ENCODE results near the gene ADAMTS9. TPM values are rescaled to one million over a fixed set of nuclear protein-coding genes. Genes with fewer than 3 reads are reported as not detected.

ADAMTS9 gene
- total and polyA plus RNA-seq, 2 of the 13 experiments (the other 11 are each of a cell fraction or from before 2014, with no cell fraction given) = 0.02 to 0.09 TPM

GRCh38 chr3:64539451-64540196, 148.2 kb downstream of the ADAMTS9 start:
- no peak for FAIRE-seq
- H3K4me1 ChIP-seq (ENCODE audit: insufficient read depth, low read length) = no peaks in the 10 kb centered on the region

DNA sequence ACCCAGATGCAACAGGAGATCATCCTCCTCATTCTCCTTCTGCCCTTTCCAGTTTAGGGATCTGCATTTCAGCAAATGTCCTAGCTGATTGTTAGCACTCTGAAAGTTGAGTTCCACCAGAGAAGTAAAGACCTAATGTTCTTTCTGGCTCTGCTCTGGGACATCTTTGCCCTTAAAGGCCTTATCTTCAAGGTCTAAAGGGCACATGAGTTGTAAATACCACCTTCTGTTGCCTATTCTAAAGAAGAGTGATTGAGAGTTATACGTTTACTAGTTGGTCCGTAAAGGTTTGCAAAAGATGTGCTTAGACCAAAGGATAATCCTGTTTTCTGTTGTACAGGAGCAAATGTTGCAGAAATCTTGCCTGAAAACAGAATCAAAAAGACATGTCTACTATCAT, 151.6 kb downstream of the ADAMTS9 start:
- no peak overlapping the region for H3K9ac ChIP-seq (ENCODE audit: insufficient read depth, low read depth, low read length)
- no peak overlapping the region for H3K27ac ChIP-seq (ENCODE audit: extremely low read length, insufficient read depth, low read length)
- no peak overlapping the region for H3K4me2 ChIP-seq (ENCODE audit: low read depth, low read length)
- H2AFZ ChIP-seq (ENCODE audit: low read length) = no peak overlapping the region
- H4K20me1 ChIP-seq (ENCODE audit: insufficient read depth, low read length) = 0 out of 2 replicates have a peak, but pooled peaks cover 3% of the 10 kb centered on the region
- DNase-seq (ENCODE audit: low spot score) = no peak
- no peak overlapping the region for H3K4me3 ChIP-seq (replicated peaks in 1 of 3; ENCODE audit: insufficient read depth in 1 of 3, low read depth in 2 of 3, low read length in 3 of 3)
- no peak for ATAC-seq
- CTCF ChIA-PET (ENCODE audit: low intra/inter-chr PET ratio, low total read pairs) = no interaction called here
- H3K79me2 ChIP-seq (ENCODE audit: insufficient read depth, low read length) = no peaks in the 10 kb centered on the region
- POLR2A ChIA-PET = no interaction called here
- 7% methylated on average over 2 of the region's 2 CpGs for WGBS (ENCODE audit: low lambda C conversion rate)
- H3K4me1 ChIP-seq (ENCODE audit: insufficient read depth, low read length) = 0 out of 2 replicates have a peak, but pooled peaks cover 6% of the 10 kb centered on the region
- H3K27me3 ChIP-seq (ENCODE audit: control insufficient read depth in 1 of 2, insufficient read depth in 2 of 2, low read length in 2 of 2) = no peaks in the 10 kb centered on the region; a peak in 2 of 5 replicates
- BruUV-seq (replicated peaks) = no TSS peak
- intact Hi-C loops (cut with micrococcal nuclease; ENCODE audit: unreplicated experiment) = no loop called here
- no peaks in the 10 kb centered on the region for H3K36me3 ChIP-seq (replicated peaks in 1 of 2; ENCODE audit: control insufficient read depth in 1 of 2, insufficient read depth in 2 of 2, low read length in 2 of 2)
- FAIRE-seq = no peak
- in situ Hi-C loops (cut with HindIII; ENCODE audit: extremely low pct_ligation_motif_present, low pct_unique_long_range_greater_than_20kb) = loop anchor here (25.0 kb wide), 1 partner anchor 876 kb away; no protein-coding TSS in a partner anchor
- no peaks in the 10 kb centered on the region for H3K9me3 ChIP-seq (ENCODE audit: low read length)
- TF ChIP-seq, protein P1, sequence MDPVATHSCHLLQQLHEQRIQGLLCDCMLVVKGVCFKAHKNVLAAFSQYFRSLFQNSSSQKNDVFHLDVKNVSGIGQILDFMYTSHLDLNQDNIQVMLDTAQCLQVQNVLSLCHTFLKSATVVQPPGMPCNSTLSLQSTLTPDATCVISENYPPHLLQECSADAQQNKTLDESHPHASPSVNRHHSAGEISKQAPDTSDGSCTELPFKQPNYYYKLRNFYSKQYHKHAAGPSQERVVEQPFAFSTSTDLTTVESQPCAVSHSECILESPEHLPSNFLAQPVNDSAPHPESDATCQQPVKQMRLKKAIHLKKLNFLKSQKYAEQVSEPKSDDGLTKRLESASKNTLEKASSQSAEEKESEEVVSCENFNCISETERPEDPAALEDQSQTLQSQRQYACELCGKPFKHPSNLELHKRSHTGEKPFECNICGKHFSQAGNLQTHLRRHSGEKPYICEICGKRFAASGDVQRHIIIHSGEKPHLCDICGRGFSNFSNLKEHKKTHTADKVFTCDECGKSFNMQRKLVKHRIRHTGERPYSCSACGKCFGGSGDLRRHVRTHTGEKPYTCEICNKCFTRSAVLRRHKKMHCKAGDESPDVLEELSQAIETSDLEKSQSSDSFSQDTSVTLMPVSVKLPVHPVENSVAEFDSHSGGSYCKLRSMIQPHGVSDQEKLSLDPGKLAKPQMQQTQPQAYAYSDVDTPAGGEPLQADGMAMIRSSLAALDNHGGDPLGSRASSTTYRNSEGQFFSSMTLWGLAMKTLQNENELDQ (CRISPR knock-in tag; IDR thresholded peaks at IDR 0.05; ENCODE audit: borderline replicate concordance) = no peak
- TF ChIP-seq PHF21A (CRISPR knock-in tag; IDR thresholded peaks at IDR 0.05) (no peak), JUND (CRISPR knock-in tag; IDR thresholded peaks at IDR 0.05) (no peak), KLF9 (CRISPR knock-in tag; IDR thresholded peaks at IDR 0.05; ENCODE audit: low read depth) (no peak), ZNF264 (CRISPR knock-in tag; IDR thresholded peaks at IDR 0.05) (no peak), PREB (CRISPR knock-in tag; IDR thresholded peaks at IDR 0.05) (no peak), MEF2D (CRISPR knock-in tag; IDR thresholded peaks at IDR 0.05) (no peak), PPARG (CRISPR knock-in tag; conservative IDR thresholded peaks at IDR 0.05) (no peak), ZBTB7B (CRISPR knock-in tag; IDR thresholded peaks at IDR 0.05) (no peak), ETV5 (CRISPR knock-in tag; IDR thresholded peaks at IDR 0.05; ENCODE audit: borderline replicate concordance) (no peak)
- TF ChIP-seq, protein P2, sequence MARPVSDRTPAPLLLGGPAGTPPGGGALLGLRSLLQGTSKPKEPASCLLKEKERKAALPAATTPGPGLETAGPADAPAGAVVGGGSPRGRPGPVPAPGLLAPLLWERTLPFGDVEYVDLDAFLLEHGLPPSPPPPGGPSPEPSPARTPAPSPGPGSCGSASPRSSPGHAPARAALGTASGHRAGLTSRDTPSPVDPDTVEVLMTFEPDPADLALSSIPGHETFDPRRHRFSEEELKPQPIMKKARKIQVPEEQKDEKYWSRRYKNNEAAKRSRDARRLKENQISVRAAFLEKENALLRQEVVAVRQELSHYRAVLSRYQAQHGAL (CRISPR knock-in tag; IDR thresholded peaks at IDR 0.05; ENCODE audit: not compliant biosample characterization) = no peak
- TF ChIP-seq, protein P3, sequence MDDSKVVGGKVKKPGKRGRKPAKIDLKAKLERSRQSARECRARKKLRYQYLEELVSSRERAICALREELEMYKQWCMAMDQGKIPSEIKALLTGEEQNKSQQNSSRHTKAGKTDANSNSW (CRISPR knock-in tag; IDR thresholded peaks at IDR 0.05; ENCODE audit: borderline replicate concordance) = no peak

More at GRCh38 chr3:64539451-64540196, 148.2 kb downstream of the ADAMTS9 start:
- no peak overlapping the region for H3K4me3 ChIP-seq (replicated peaks in 1 of 3; ENCODE audit: insufficient read depth in 1 of 3, low read depth in 2 of 3, low read length in 3 of 3)
- no peaks in the 10 kb centered on the region for H3K36me3 ChIP-seq (replicated peaks in 1 of 2; ENCODE audit: control insufficient read depth in 1 of 2, insufficient read depth in 2 of 2, low read length in 2 of 2)
- in situ Hi-C loops (cut with HindIII; ENCODE audit: extremely low pct_ligation_motif_present, low pct_unique_long_range_greater_than_20kb) (loop anchor here (25.0 kb wide), 1 partner anchor 873 kb away; no protein-coding TSS in a partner anchor), intact Hi-C loops (cut with micrococcal nuclease; ENCODE audit: unreplicated experiment) (no loop called here)
- H3K9me3 ChIP-seq (ENCODE audit: low read length) = no peaks in the 10 kb centered on the region
- no peak overlapping the region for H3K27ac ChIP-seq (ENCODE audit: extremely low read length, insufficient read depth, low read length)
- no TSS peak for BruUV-seq (replicated peaks)
- WGBS (ENCODE audit: low lambda C conversion rate) = 40% methylated on average over 10 of the region's 10 CpGs
- ChIA-PET CTCF (ENCODE audit: low intra/inter-chr PET ratio, low total read pairs) (no interaction called here), POLR2A (no interaction called here)
- no peak overlapping the region for H3K9ac ChIP-seq (ENCODE audit: insufficient read depth, low read depth, low read length)
- no peaks in the 10 kb centered on the region; a peak in 1 of 5 replicates for H3K27me3 ChIP-seq (ENCODE audit: control insufficient read depth in 1 of 2, insufficient read depth in 2 of 2, low read length in 2 of 2)
- no peak overlapping the region for H2AFZ ChIP-seq (ENCODE audit: low read length)
- H3K79me2 ChIP-seq (ENCODE audit: insufficient read depth, low read length) = no peaks in the 10 kb centered on the region
- DNase-seq (ENCODE audit: low spot score) (no peak), ATAC-seq (no peak)
- H3K4me2 ChIP-seq (ENCODE audit: low read depth, low read length) = no peak overlapping the region
- H4K20me1 ChIP-seq (ENCODE audit: insufficient read depth, low read length) = no peaks in the 10 kb centered on the region
- TF ChIP-seq SMARCC2 (IDR thresholded peaks at IDR 0.05) (no peak), HOXA3 (CRISPR knock-in tag; IDR thresholded peaks at IDR 0.05) (no peak), XBP1 (CRISPR knock-in tag; IDR thresholded peaks at IDR 0.05) (no peak), ZNF530 (CRISPR knock-in tag; IDR thresholded peaks at IDR 0.05; ENCODE audit: low read depth) (no peak), ZNF839 (CRISPR knock-in tag; IDR thresholded peaks at IDR 0.05; ENCODE audit: borderline replicate concordance) (no peak)
